GM12865 (cell line): ENCODE measurements around the gene HOXA11.

Source experiments
- DNase-seq: peaks from one replicate; pipeline ENCODE4 v3.0.0; 2010; ENCODE audit warnings: low read depth
- H3K4me3 ChIP-seq: 2 replicates; pipeline ENCODE4 v1.5.1; 2011; ENCODE audit warnings: mild to moderate bottlenecking, low read depth, low read length, control low read depth
- TF ChIP-seq, protein P1 (sequence below): IDR thresholded peaks from 2 replicates; pipeline ENCODE4 v1.5.1; 2011; ENCODE audit warnings: low read length, control low read depth, low read depth, inconsistent platforms; ENCODE audit not compliant: insufficient read depth; ENCODE audit errors: missing control alignments

The HOXA11 gene

GRCh38 chr7:27205325-27206280, 20.6 kb upstream of the HOXA11 start:
- no peak for DNase-seq
- H3K4me3 ChIP-seq: no peak overlapping the region
- TF ChIP-seq, protein P1, sequence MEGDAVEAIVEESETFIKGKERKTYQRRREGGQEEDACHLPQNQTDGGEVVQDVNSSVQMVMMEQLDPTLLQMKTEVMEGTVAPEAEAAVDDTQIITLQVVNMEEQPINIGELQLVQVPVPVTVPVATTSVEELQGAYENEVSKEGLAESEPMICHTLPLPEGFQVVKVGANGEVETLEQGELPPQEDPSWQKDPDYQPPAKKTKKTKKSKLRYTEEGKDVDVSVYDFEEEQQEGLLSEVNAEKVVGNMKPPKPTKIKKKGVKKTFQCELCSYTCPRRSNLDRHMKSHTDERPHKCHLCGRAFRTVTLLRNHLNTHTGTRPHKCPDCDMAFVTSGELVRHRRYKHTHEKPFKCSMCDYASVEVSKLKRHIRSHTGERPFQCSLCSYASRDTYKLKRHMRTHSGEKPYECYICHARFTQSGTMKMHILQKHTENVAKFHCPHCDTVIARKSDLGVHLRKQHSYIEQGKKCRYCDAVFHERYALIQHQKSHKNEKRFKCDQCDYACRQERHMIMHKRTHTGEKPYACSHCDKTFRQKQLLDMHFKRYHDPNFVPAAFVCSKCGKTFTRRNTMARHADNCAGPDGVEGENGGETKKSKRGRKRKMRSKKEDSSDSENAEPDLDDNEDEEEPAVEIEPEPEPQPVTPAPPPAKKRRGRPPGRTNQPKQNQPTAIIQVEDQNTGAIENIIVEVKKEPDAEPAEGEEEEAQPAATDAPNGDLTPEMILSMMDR: no peak

DNA sequence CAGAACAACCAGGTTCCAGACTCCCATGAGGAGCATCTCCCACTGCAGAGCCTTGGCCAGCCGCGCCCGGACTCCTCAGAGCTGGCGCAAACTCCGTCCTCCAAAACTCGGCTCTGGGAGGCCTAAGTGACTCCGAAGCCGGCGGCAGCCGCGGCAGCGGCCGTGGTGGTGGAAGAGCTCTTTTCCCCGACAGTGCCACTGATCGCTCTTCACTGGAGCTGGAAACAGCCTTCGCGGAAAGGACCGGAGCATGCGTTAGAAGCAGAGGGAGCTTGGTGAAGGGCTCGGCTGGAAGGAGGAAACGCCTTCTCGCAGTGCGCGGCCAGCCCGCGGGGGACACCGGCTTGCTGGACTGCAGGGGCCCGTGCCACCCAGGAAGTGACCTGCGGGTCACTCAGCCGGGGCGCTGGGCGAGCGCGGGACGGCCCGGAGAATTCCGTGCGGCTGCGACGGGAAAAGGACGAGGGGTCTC, 19.9 kb upstream of the HOXA11 start:
- no peak overlapping the region for H3K4me3 ChIP-seq
- TF ChIP-seq, protein P1: no peak
- no peak for DNase-seq

DNA sequence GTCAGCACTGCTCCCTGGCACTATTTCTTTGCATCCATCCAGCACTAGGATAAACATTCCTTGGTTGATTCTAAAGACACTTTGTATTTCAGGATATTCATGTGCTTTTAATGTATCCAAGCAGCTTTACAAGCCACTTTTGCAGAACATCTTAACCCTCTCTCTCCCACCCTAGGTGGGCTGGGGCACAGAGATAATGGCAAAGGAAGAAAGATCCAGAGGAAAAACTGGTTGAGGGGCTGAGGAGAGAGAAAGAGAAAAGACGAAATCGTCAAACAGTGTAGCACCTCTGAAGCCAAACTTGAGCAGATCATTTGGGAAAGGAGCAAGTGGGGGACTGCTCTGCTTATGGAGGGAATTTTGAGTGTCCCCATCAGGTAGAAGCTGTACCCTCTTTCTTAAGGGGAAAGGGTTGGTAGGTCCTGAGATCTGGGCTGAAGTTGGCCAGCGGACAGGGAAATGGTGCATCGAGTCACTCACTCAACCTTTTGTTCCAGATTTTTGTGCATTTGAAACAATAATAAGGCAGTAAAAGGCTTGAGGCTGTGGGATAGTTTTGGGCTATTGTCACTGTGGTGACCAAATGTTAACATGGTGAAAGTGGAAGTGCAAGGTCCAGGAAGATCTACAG, 19.0 kb upstream of the HOXA11 start:
- TF ChIP-seq, protein P1: no peak
- no peak overlapping the region for H3K4me3 ChIP-seq
- no peak for DNase-seq

DNA sequence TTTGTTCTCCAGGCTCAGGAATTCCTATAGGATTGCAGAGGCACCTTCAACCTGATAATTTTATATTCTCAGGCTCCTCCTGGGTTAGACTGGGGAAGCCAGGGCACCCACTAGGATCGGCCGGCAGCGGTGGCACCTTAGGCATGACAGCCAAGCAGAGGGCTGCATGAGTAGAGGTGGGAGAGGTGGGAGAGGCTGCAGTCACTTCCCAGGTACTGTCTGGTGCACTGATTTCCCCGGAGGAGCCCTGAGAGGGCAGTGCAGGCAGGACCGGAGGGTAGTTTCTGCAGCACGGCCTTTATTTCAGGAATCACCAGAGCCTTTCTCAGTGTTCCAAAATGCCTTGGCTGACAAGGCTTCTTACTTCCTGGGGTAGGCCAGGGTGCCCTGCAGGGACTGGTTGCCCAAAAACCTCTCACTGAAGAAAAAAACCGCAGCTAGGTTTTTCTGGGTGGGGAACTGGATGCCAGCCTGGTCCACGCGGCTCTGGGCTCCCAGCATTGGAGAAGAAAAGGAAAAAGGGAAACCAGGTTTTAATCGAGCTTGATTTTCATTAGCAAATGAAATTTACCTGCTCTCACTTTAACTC, 18.4 kb upstream of the HOXA11 start:
- TF ChIP-seq, protein P1: no peak
- no peak for DNase-seq

DNA sequence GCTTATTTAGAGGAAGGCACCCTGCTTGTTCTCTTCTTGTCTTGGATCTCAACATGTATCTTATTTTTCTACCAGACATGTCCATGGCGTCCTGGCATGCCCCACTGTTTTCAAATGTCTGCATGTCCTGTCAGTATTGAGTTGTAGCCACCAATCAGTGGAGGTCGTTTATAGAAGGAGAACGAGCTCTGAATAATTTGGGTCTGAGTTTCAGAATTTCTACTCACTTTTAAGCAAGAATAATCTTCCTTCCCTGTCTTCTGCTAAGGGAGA, 17.8 kb upstream of the HOXA11 start:
- no peak overlapping the region for H3K4me3 ChIP-seq
- TF ChIP-seq, protein P1: no peak
- no peak for DNase-seq

More for the DNA sequence above, 18.4 kb upstream of the HOXA11 start:
- H3K4me3 ChIP-seq: no peak overlapping the region

- H3K4me3 ChIP-seq: no peak overlapping the region
- no peak for DNase-seq
- TF ChIP-seq, protein P1: no peak
Measured at GRCh38 chr7:27202018-27202861, 17.2 kb upstream of the HOXA11 start.
